HepG2 (cell line): ENCODE measurements around the gene ELMO2. TPM values are rescaled to one million over a fixed set of nuclear protein-coding genes. Genes with fewer than 3 reads are reported as not detected.

Experiments used
- ATF7-NPFF ChIP-seq: sonication (generic); formaldehyde crosslinking; IDR thresholded peaks from 2 replicates; pipeline ENCODE4 v1.8.1; 2023; ENCODE audit warnings: mild to moderate bottlenecking, low read depth, missing genetic modification reagents, moderate library complexity
- ERF ChIP-seq: IDR thresholded peaks from 2 replicates; pipeline ENCODE4 v1.6.1; 2018; ENCODE audit warnings: missing biosample characterization, missing genetic modification reagents
- EZH2 ChIP-seq: conservative IDR thresholded peaks from 2 replicates; pipeline ENCODE4 v1.6.1; 2012; ENCODE audit warnings: mild to moderate bottlenecking, low read depth, low read length, moderate library complexity
- HHEX ChIP-seq: IDR thresholded peaks from 2 replicates; pipeline ENCODE4 v1.6.1; 2016; ENCODE audit warnings: control low read depth
- STAG1 ChIP-seq: sonication (generic); formaldehyde crosslinking; IDR thresholded peaks from 2 replicates; pipeline ENCODE4 v1.4.0; 2020; ENCODE audit warnings: missing genetic modification reagents
- TARDBP ChIP-seq: sonication (generic); formaldehyde crosslinking; IDR thresholded peaks from 2 replicates; pipeline ENCODE4 v1.8.0; 2022; ENCODE audit warnings: mild to moderate bottlenecking, missing genetic modification reagents
- TEAD2 ChIP-seq: sonication (generic); formaldehyde crosslinking; IDR thresholded peaks from 2 replicates; pipeline ENCODE4 v1.9.0; 2021; ENCODE audit warnings: missing genetic modification reagents
- YEATS2 ChIP-seq: sonication (generic); formaldehyde crosslinking; IDR thresholded peaks from 2 replicates; pipeline ENCODE4 v1.4.0; 2020; ENCODE audit warnings: missing genetic modification reagents, borderline replicate concordance
- ZBTB26 ChIP-seq: IDR thresholded peaks from 2 replicates; pipeline ENCODE4 v1.6.1; 2016; ENCODE audit warnings: missing compliant biosample characterization, missing genetic modification reagents, borderline replicate concordance
- ZFP36 ChIP-seq: fragments of 150-350 bp; IDR thresholded peaks from 2 replicates; pipeline ENCODE4 v1.6.1; 2018; ENCODE audit warnings: borderline replicate concordance, low read length, low read depth; ENCODE audit not compliant: partially characterized antibody
- ZMYM3 ChIP-seq: sonication (generic); formaldehyde crosslinking; IDR thresholded peaks from 2 replicates; pipeline ENCODE4 v1.5.1; 2020; ENCODE audit warnings: mild to moderate bottlenecking, missing genetic modification reagents
- ZNF510 ChIP-seq: sonication (generic); formaldehyde crosslinking; IDR thresholded peaks from 2 replicates; pipeline ENCODE4 v1.4.0; 2020; ENCODE audit warnings: low read depth, mild to moderate bottlenecking, missing genetic modification reagents
- ZNF598 ChIP-seq: sonication (generic); formaldehyde crosslinking; IDR thresholded peaks from 2 replicates; pipeline ENCODE4 v1.5.1; 2020; ENCODE audit warnings: mild to moderate bottlenecking, missing genetic modification reagents, borderline replicate concordance
- ZSCAN25 ChIP-seq: sonication (generic); formaldehyde crosslinking; IDR thresholded peaks from 2 replicates; pipeline ENCODE4 v1.8.0; 2022; ENCODE audit warnings: mild to moderate bottlenecking, missing genetic modification reagents
- polyA plus RNA-seq, 8 experiments: library from polyadenylated mRNA; depleted of rRNA in 3 of 8; stranded (reverse) in 7 of 8; unstranded in 1 of 8; fragments of >200 nt; fragmentation: Illumina TruSeq in 4 of 8; extraction: Trizol in 4 of 8; gene quantifications; 2 replicates each; pipeline versions ENCODE4 v1.2.1 to v1.2.3, GENCODE V29; 2011 to 2016; ENCODE audit warnings: low read depth in 4 of 8, missing spikeins in 1 of 8, mixed read lengths in 1 of 8; ENCODE audit not compliant: insufficient read depth in 1 of 8
- total RNA-seq, 5 experiments: library from RNA; depleted of rRNA; stranded (reverse); fragments of >200 nt; fragmentation: Illumina TruSeq; extraction: Trizol; gene quantifications; 2 replicates each; pipeline ENCODE4 v1.2.3, GENCODE V29; 2016; ENCODE audit warnings: low read depth in 1 of 5
- TF ChIP-seq, protein P1 (sequence below): sonication (generic); formaldehyde crosslinking; IDR thresholded peaks from 2 replicates; pipeline ENCODE4 v1.4.0; 2020; ENCODE audit warnings: missing genetic modification reagents
- TF ChIP-seq, protein P2 (sequence below): sonication (generic); formaldehyde crosslinking; IDR thresholded peaks from 2 replicates; pipeline ENCODE4 v1.5.0; 2020; ENCODE audit warnings: mild to moderate bottlenecking, missing genetic modification reagents
- TF ChIP-seq, protein P3 (sequence below): sonication (generic); formaldehyde crosslinking; IDR thresholded peaks from 2 replicates; pipeline ENCODE4 v1.9.0; 2021; ENCODE audit warnings: missing genetic modification reagents, mild to moderate bottlenecking, borderline replicate concordance

The ELMO2 gene
- total and polyA plus RNA-seq, 2 of the 13 experiments (the other 11 are each of a cell fraction or from before 2014, with no cell fraction given), result 30.6 to 35.7 TPM

DNA sequence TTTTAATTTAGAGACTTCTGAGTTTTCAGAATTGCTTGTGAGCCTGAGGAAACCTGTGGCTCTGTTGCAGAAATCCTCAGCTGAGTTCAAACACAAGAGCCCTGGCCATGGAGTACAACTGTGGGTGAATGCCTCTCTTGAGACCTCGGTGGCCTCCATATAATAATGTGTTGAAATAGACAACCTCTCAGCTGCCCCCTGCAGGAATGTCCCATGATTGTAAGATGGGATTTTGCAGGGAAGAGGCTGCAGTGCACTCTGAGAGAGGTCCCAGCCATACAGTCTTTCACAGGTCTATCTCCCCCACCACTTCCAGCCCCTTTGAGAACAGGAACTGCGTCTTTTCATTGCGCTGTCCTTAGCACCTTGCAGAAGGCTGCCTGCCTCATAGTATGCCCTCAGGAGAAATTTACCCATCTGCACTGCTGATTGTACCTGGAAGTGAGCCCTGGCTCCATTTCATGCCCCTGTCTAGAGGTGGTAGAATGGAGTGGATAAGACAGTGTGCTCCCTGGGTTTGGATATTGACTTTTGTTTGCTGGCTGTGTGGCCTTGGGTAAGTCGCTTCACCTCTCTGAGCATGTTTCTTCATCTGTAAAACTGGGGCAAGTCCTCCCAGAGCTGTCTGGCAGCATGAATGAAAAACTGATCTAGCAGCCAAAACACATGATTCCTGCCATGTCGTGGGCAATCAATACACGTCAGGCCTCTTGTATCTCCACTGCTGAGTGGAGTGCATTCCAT lies 81.3 kb downstream of the ELMO2 start (continued):
- TF ChIP-seq, protein P1, sequence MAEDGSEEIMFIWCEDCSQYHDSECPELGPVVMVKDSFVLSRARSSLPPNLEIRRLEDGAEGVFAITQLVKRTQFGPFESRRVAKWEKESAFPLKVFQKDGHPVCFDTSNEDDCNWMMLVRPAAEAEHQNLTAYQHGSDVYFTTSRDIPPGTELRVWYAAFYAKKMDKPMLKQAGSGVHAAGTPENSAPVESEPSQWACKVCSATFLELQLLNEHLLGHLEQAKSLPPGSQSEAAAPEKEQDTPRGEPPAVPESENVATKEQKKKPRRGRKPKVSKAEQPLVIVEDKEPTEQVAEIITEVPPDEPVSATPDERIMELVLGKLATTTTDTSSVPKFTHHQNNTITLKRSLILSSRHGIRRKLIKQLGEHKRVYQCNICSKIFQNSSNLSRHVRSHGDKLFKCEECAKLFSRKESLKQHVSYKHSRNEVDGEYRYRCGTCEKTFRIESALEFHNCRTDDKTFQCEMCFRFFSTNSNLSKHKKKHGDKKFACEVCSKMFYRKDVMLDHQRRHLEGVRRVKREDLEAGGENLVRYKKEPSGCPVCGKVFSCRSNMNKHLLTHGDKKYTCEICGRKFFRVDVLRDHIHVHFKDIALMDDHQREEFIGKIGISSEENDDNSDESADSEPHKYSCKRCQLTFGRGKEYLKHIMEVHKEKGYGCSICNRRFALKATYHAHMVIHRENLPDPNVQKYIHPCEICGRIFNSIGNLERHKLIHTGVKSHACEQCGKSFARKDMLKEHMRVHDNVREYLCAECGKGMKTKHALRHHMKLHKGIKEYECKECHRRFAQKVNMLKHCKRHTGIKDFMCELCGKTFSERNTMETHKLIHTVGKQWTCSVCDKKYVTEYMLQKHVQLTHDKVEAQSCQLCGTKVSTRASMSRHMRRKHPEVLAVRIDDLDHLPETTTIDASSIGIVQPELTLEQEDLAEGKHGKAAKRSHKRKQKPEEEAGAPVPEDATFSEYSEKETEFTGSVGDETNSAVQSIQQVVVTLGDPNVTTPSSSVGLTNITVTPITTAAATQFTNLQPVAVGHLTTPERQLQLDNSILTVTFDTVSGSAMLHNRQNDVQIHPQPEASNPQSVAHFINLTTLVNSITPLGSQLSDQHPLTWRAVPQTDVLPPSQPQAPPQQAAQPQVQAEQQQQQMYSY (CRISPR knock-in tag), result 0 out of 2 replicates have a peak, but pooled peaks have one; percentile 26
- TF ChIP-seq, protein P2, sequence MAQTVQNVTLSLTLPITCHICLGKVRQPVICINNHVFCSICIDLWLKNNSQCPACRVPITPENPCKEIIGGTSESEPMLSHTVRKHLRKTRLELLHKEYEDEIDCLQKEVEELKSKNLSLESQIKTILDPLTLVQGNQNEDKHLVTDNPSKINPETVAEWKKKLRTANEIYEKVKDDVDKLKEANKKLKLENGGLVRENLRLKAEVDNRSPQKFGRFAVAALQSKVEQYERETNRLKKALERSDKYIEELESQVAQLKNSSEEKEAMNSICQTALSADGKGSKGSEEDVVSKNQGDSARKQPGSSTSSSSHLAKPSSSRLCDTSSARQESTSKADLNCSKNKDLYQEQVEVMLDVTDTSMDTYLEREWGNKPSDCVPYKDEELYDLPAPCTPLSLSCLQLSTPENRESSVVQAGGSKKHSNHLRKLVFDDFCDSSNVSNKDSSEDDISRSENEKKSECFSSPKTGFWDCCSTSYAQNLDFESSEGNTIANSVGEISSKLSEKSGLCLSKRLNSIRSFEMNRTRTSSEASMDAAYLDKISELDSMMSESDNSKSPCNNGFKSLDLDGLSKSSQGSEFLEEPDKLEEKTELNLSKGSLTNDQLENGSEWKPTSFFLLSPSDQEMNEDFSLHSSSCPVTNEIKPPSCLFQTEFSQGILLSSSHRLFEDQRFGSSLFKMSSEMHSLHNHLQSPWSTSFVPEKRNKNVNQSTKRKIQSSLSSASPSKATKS (CRISPR knock-in tag), result no peak
- TF ChIP-seq ZNF598 (CRISPR knock-in tag) (no peak), ZNF510 (CRISPR knock-in tag) (no peak), TEAD2 (CRISPR knock-in tag) (no peak), ATF7-NPFF (CRISPR knock-in tag) (no peak), ZBTB26 (CRISPR knock-in tag) (no peak), ZFP36 (no peak), TARDBP (CRISPR knock-in tag) (no peak), EZH2 (0 out of 2 replicates have a peak, but pooled peaks have one; percentile 44), STAG1 (CRISPR knock-in tag) (peak; percentile 39), YEATS2 (CRISPR knock-in tag) (no peak), ZSCAN25 (peak; percentile 33; the same call in 1 of the 2 replicates), ZMYM3 (CRISPR knock-in tag) (no peak), ERF (no peak), HHEX (CRISPR knock-in tag) (no peak)
- TF ChIP-seq, protein P3, sequence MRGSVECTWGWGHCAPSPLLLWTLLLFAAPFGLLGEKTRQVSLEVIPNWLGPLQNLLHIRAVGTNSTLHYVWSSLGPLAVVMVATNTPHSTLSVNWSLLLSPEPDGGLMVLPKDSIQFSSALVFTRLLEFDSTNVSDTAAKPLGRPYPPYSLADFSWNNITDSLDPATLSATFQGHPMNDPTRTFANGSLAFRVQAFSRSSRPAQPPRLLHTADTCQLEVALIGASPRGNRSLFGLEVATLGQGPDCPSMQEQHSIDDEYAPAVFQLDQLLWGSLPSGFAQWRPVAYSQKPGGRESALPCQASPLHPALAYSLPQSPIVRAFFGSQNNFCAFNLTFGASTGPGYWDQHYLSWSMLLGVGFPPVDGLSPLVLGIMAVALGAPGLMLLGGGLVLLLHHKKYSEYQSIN (CRISPR knock-in tag), result no peak
